Gastroesophageal sphincter (tissue), 3 donors: ENCODE results near the gene SYT4.

Experiments used
- CTCF ChIP-seq, 4 experiments: fragments of 200-600 bp in 2 of 4; fragments of 450-650 bp in 2 of 4; sonication (generic) in 1 of 4; IDR thresholded peaks; one replicate each; pipeline ENCODE4 v1.5.1; 2017 to 2019; ENCODE audit warnings: antibody characterized with exemption in 4 of 4, mild to moderate bottlenecking in 2 of 4, moderate library complexity in 2 of 4
- EP300 ChIP-seq: sonication (generic); formaldehyde crosslinking; IDR thresholded peaks from one replicate; pipeline ENCODE4 v1.6.1; 2017; ENCODE audit warnings: antibody characterized with exemption, mild to moderate bottlenecking
- POLR2A ChIP-seq, 2 donors: fragments of 450-650 bp; IDR thresholded peaks; one replicate each; pipeline ENCODE4 v1.6.1; 2017; ENCODE audit warnings: antibody characterized with exemption in 2 of 2, mild to moderate bottlenecking in 2 of 2, moderate library complexity in 1 of 2

GRCh38 chr18:43265465-43265864, 11.8 kb downstream of the SYT4 start:
- no peak for TF ChIP-seq CTCF (IDR thresholded peaks at IDR 0.05)
- TF ChIP-seq POLR2A (IDR thresholded peaks at IDR 0.05) = no peak
- no peak for TF ChIP-seq EP300
